ENCODE data around the gene KLHL36.
A peak's percentile ranks its signal among the peaks of the same experiment; 100 is the strongest.

The KLHL36 gene

DNA sequence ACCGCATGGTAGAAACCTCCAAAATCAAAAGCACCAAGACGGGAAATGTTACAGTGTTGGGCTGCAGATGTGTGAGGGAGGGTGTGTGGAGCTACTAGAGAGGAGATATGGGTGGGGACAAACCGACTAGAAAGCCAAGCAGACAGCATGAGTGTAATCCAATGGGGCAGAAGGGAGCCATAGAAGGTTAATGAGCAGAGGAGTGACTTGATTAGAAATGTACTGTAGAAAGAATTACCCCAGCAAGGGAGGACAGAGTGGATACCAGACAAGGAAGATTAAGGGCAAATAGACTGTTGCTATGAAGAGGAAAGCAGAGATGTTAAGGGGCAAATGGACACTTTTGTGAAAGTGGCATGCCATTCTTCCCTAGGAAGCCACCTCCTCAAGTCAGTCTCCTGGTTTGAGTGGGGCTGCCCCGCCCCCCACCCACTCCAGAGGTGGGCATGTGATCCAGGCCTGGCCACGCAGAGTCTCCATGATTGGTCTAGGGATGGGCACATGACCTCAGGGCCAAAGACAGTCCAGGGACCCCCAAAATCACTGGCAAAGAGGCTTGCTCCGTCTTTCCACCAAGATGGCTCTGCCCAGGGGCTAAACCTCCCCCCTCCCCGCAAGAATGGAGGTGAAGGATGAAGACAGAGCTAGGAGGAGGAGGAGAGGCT, 34.8 kb upstream of the KLHL36 start:
- POLR2A ChIA-PET = interaction anchor here (0.7 to 6.2 kb wide), 2 partner anchors 12 to 261 kb away, joined by 3 to 61 read pairs; no protein-coding TSS in a partner anchor

GRCh38 chr16:84614073-84614459, 34.2 kb upstream of the KLHL36 start:
- DNase-seq (ENCODE audit: low read depth, low spot score) = no peak
- TF ChIP-seq CTCF (IDR thresholded peaks at IDR 0.05; ENCODE audit: insufficient read depth, low read length, missing control alignments) = no peak
- H3K4me3 ChIP-seq (ENCODE audit: low read depth, low read length) = peak overlapping the region; percentile 65; the same call in 1 of the 2 replicates
- POLR2A ChIA-PET = interaction anchor here (6.2 kb wide), 1 partner anchor 13 kb away, joined by 61 read pairs; no protein-coding TSS in a partner anchor
- CTCF ChIA-PET = interaction anchor here (1.1 to 18.6 kb wide), 4 partner anchors 10 to 111 kb away, joined by 3 to 446 read pairs (median 4); partner anchors contain the start of gene MEAK7

More for the DNA sequence above, 34.8 kb upstream of the KLHL36 start:
- DNase-seq (ENCODE audit: low read depth, low spot score) = no peak
- TF ChIP-seq CTCF (IDR thresholded peaks at IDR 0.05; ENCODE audit: insufficient read depth, low read length, missing control alignments) = no peak
- no peak overlapping the region for H3K4me3 ChIP-seq (ENCODE audit: low read depth, low read length)
- CTCF ChIA-PET = interaction anchor here (1.1 to 18.6 kb wide), 4 partner anchors 9 to 112 kb away, joined by 3 to 446 read pairs (median 4); partner anchors contain the start of gene MEAK7

GRCh38 chr16:84614623-84614967, 33.7 kb upstream of the KLHL36 start:
- TF ChIP-seq CTCF (IDR thresholded peaks at IDR 0.05; ENCODE audit: insufficient read depth, low read length, missing control alignments) = no peak
- ChIA-PET POLR2A (interaction anchor here (6.2 kb wide), 1 partner anchor 13 kb away, joined by 61 read pairs; no protein-coding TSS in a partner anchor), CTCF (interaction anchor here (1.2 to 18.6 kb wide), 3 partner anchors 9 to 111 kb away, joined by 3 to 446 read pairs (median 12); partner anchors contain the start of gene MEAK7)
- DNase-seq (ENCODE audit: low read depth, low spot score) = no peak
- H3K4me3 ChIP-seq (ENCODE audit: low read depth, low read length) = peak overlapping the region; percentile 65

- H3K4me3 ChIP-seq (ENCODE audit: low read depth, low read length) = peak overlapping the region; percentile 65
- ChIA-PET CTCF (interaction anchor here (1.2 to 18.6 kb wide), 4 partner anchors 10 to 111 kb away, joined by 3 to 446 read pairs (median 8); partner anchors contain the start of gene MEAK7), POLR2A (interaction anchor here (0.7 to 6.2 kb wide), 4 partner anchors 14 to 109 kb away, joined by 3 to 61 read pairs (median 8); no protein-coding TSS in a partner anchor)
- no peak for DNase-seq (ENCODE audit: low read depth, low spot score)
- no peak for TF ChIP-seq CTCF (IDR thresholded peaks at IDR 0.05; ENCODE audit: insufficient read depth, low read length, missing control alignments)
Measured at GRCh38 chr16:84614968-84615813, 33.1 kb upstream of the KLHL36 start.

GRCh38 chr16:84616515-84616914, 31.8 kb upstream of the KLHL36 start:
- POLR2A ChIA-PET = interaction anchor here (0.7 to 6.2 kb wide), 6 partner anchors 12 to 356 kb away, joined by 3 to 61 read pairs (median 4); partner anchors contain the start of gene KLHL36
- CTCF ChIA-PET = interaction anchor here (0.7 to 18.6 kb wide), 8 partner anchors 11 to 429 kb away, joined by 3 to 446 read pairs (median 4); partner anchors contain the start of genes MEAK7 and TAF1C
- no peak for DNase-seq (ENCODE audit: low read depth, low spot score)
- TF ChIP-seq CTCF (IDR thresholded peaks at IDR 0.05; ENCODE audit: insufficient read depth, low read length, missing control alignments) = no peak
- H3K4me3 ChIP-seq (ENCODE audit: low read depth, low read length) = peak overlapping the region; percentile 65
